H1 (cell line): ENCODE data around the gene BIRC5. TPM values are rescaled to one million over a fixed set of nuclear protein-coding genes. Genes with fewer than 3 reads are reported as not detected.

ENCODE experiments used
- ASH2L ChIP-seq: fragments of 200-600, 300-600 bp; sonication (generic); IDR thresholded peaks from one replicate; pipeline ENCODE4 v1.7.1; 2017; ENCODE audit warnings: low read length
- HDAC6 ChIP-seq: IDR thresholded peaks from one replicate; pipeline ENCODE4 v1.7.1; 2012; ENCODE audit warnings: low read depth, mild to moderate bottlenecking, inconsistent platforms, low read length, moderate library complexity
- KDM1A ChIP-seq: fragments of 200-600, 300-600 bp; sonication (generic); IDR thresholded peaks from 2 replicates; pipeline ENCODE4 v1.7.1; 2016; ENCODE audit warnings: mild to moderate bottlenecking, low read length, borderline replicate concordance
- NRF1 ChIP-seq: IDR thresholded peaks from 2 replicates; pipeline ENCODE4 v1.6.1; 2011; ENCODE audit warnings: mild to moderate bottlenecking, low read depth, low read length, improper control_type of control experiment
- PHF8 ChIP-seq: fragments of 200-600 bp; sonication (generic); conservative IDR thresholded peaks from 2 replicates; pipeline ENCODE4 v1.7.1; 2012; ENCODE audit warnings: low read depth, mild to moderate bottlenecking, inconsistent platforms, low read length, moderate library complexity
- POLR2A ChIP-seq, 2 experiments: IDR thresholded peaks; 1 replicate in 1 of 2; 2 replicates in 1 of 2; pipeline ENCODE4 v1.6.1; 2011; ENCODE audit warnings: low read depth in 2 of 2, low read length in 2 of 2, mild to moderate bottlenecking in 2 of 2; ENCODE audit errors: control extremely low read depth in 1 of 2
- RAD21 ChIP-seq, 2 experiments: IDR thresholded peaks in 1 of 2; conservative IDR thresholded peaks in 1 of 2; 2 replicates each; pipeline ENCODE4 v1.6.1; 2011; ENCODE audit warnings: low read depth in 2 of 2, low read length in 2 of 2, improper control_type of control experiment in 1 of 2, inconsistent platforms in 1 of 2, mild to moderate bottlenecking in 1 of 2, moderate library complexity in 1 of 2
- RNF2 ChIP-seq: fragments of 200-900, 300-1000 bp; sonication (generic); IDR thresholded peaks from 2 replicates; pipeline ENCODE4 v1.7.1; 2016; ENCODE audit warnings: borderline replicate concordance, low read depth, mild to moderate bottlenecking, antibody characterized with exemption, low read length; ENCODE audit not compliant: poor library complexity, severe bottlenecking; ENCODE audit errors: missing control alignments
- RXRA ChIP-seq: IDR thresholded peaks from 2 replicates; pipeline ENCODE4 v1.6.1; 2011; ENCODE audit warnings: low read depth, mild to moderate bottlenecking, low read length, moderate library complexity; ENCODE audit not compliant: insufficient read depth
- SP4 ChIP-seq: IDR thresholded peaks from 2 replicates; pipeline ENCODE4 v1.6.1; 2012; ENCODE audit warnings: low read length, inconsistent platforms
- polyA plus RNA-seq, 7 experiments: library from polyadenylated mRNA; depleted of rRNA in 3 of 7; stranded (reverse) in 5 of 7; unstranded in 2 of 7; fragments of >200 nt in 5 of 7; fragments of 200-250 nt in 2 of 7; gene quantifications; 1 replicate in 5 of 7; 2 replicates in 1 of 7; 4 replicates in 1 of 7; pipeline versions ENCODE4 v1.2.1 to v1.2.3, GENCODE V29; 2011 to 2013; ENCODE audit warnings: missing spikeins in 2 of 7, mixed read lengths in 2 of 7
- total RNA-seq: library from RNA; stranded (reverse); fragmentation: NEBNext Ultra II Directional; extraction: Animal tissue kit (Norgen Biotek cat#: 25700); gene quantifications from 2 replicates; pipeline ENCODE4 v1.2.1, GENCODE V29; 2021
- TF ChIP-seq, protein P1 (sequence below): IDR thresholded peaks from 2 replicates; pipeline ENCODE4 v1.6.1; 2012; ENCODE audit warnings: low read length, inconsistent platforms
- TF ChIP-seq, protein P2 (sequence below): IDR thresholded peaks from 2 replicates; pipeline ENCODE4 v1.6.1; 2012; ENCODE audit warnings: inconsistent platforms

BIRC5 gene
- total and polyA plus RNA-seq, 2 of the 8 experiments (the other 6 are each of a cell fraction or from before 2014, with no cell fraction given) = 42.2 to 108 TPM

DNA sequence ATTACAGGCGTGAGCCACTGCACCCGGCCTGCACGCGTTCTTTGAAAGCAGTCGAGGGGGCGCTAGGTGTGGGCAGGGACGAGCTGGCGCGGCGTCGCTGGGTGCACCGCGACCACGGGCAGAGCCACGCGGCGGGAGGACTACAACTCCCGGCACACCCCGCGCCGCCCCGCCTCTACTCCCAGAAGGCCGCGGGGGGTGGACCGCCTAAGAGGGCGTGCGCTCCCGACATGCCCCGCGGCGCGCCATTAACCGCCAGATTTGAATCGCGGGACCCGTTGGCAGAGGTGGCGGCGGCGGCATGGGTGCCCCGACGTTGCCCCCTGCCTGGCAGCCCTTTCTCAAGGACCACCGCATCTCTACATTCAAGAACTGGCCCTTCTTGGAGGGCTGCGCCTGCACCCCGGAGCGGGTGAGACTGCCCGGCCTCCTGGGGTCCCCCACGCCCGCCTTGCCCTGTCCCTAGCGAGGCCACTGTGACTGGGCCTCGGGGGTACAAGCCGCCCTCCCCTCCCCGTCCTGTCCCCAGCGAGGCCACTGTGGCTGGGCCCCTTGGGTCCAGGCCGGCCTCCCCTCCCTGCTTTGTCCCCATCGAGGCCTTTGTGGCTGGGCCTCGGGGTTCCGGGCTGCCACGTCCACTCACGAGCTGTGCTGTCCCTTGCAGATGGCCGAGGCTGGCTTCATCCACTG is at the start of gene BIRC5 (continued):
- TF ChIP-seq NRF1 = no peak
- peak; percentile 76; the same call in 1 of the 2 replicates for TF ChIP-seq SP4
- peak; percentile 61 for TF ChIP-seq PHF8
- TF ChIP-seq, protein P1, sequence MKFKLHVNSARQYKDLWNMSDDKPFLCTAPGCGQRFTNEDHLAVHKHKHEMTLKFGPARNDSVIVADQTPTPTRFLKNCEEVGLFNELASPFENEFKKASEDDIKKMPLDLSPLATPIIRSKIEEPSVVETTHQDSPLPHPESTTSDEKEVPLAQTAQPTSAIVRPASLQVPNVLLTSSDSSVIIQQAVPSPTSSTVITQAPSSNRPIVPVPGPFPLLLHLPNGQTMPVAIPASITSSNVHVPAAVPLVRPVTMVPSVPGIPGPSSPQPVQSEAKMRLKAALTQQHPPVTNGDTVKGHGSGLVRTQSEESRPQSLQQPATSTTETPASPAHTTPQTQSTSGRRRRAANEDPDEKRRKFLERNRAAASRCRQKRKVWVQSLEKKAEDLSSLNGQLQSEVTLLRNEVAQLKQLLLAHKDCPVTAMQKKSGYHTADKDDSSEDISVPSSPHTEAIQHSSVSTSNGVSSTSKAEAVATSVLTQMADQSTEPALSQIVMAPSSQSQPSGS = no peak
- TF ChIP-seq RXRA = no peak
- peak in 1 of 2 experiments; percentile 53; a peak in 1 of 3 replicates for TF ChIP-seq POLR2A (IDR thresholded peaks at IDR 0.05; ENCODE audit: control extremely low read depth in 1 of 2, low read depth in 2 of 2, low read length in 2 of 2)
- peak; percentile 51 for TF ChIP-seq ASH2L
- TF ChIP-seq KDM1A = no peak
- TF ChIP-seq HDAC6 = no peak
- TF ChIP-seq, protein P2, sequence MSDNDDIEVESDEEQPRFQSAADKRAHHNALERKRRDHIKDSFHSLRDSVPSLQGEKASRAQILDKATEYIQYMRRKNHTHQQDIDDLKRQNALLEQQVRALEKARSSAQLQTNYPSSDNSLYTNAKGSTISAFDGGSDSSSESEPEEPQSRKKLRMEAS = peak; percentile 94
- TF ChIP-seq RAD21 (IDR thresholded peaks at IDR 0.05 in 1 of 2, conservative IDR thresholded peaks at IDR 0.05 in 1 of 2; ENCODE audit: low read depth in 2 of 2, low read length in 2 of 2) = peak in 1 of 2 experiments; percentile 1; a peak in 1 of 4 replicates
- no peak for TF ChIP-seq RNF2
